Central memory CD4-positive, alpha-beta T cell (primary cell): Measurements from ENCODE around the gene TBX10.
"Not testable (repeated sequence)": the region's sequence is repeated elsewhere in the genome, so short reads cannot be mapped to it uniquely, and the experiment has no call there.

ENCODE experiments used
- DNase-seq: peaks from one replicate; pipeline ENCODE4 v3.0.0; 2022
- total RNA-seq, 3 experiments: gene quantifications; one replicate each; lab custom pipeline; 2026; lab: John Stamatoyannopoulos, UW

TBX10 gene
- total RNA-seq, result 0 to 0.05 (median 0.04) reads per million in 3 experiments

- DNase-seq, result no peak
Observed at GRCh38 chr11:67639438-67639859, at the start of gene TBX10. Gene TBX10 (minus strand): TSS chr11:67639763. CDS start chr11:67639472, 291 bp downstream.

GRCh38 chr11:67689178-67689577 lies 49.6 kb upstream of the TBX10 start:
- DNase-seq, result no peak

- no peak for DNase-seq
Observed at GRCh38 chr11:67687986-67688385, 48.4 kb upstream of the TBX10 start.

GRCh38 chr11:67685641-67686332 lies 46.2 kb upstream of the TBX10 start:
- DNase-seq, result not testable (repeated sequence)

- not testable (repeated sequence) for DNase-seq
Observed at GRCh38 chr11:67682126-67683034, 42.8 kb upstream of the TBX10 start.

GRCh38 chr11:67680696-67681470 lies 41.3 kb upstream of the TBX10 start:
- DNase-seq, result no peak

- DNase-seq, result no peak
Observed at GRCh38 chr11:67675058-67675747, 35.6 kb upstream of the TBX10 start.

- no peak for DNase-seq
Observed at GRCh38 chr11:67674442-67674871, 34.9 kb upstream of the TBX10 start, which contains the start of gene ALDH3B2. Gene ALDH3B2 (minus strand): TSS chr11:67674623. CDS start chr11:67666935, 7,688 bp downstream.

- DNase-seq, result no peak
Observed at GRCh38 chr11:67673902-67674301, 34.3 kb upstream of the TBX10 start.

GRCh38 chr11:67673358-67673757 lies 33.8 kb upstream of the TBX10 start:
- no peak for DNase-seq

GRCh38 chr11:67671211-67671520 lies 31.6 kb upstream of the TBX10 start:
- DNase-seq, result no peak

- DNase-seq, result no peak
Observed at GRCh38 chr11:67670316-67671210, 31.0 kb upstream of the TBX10 start.

- DNase-seq, result no peak
Observed at GRCh38 chr11:67668192-67668551, 28.6 kb upstream of the TBX10 start.

- no peak for DNase-seq
Observed at GRCh38 chr11:67667490-67668191, 28.1 kb upstream of the TBX10 start.

- DNase-seq, result no peak
Observed at GRCh38 chr11:67666676-67667489, 27.3 kb upstream of the TBX10 start.

- no peak for DNase-seq
Observed at GRCh38 chr11:67666303-67666645, 26.7 kb upstream of the TBX10 start.

- no peak for DNase-seq
Observed at GRCh38 chr11:67665541-67666302, 26.2 kb upstream of the TBX10 start.

GRCh38 chr11:67664696-67665540 lies 25.4 kb upstream of the TBX10 start:
- no peak for DNase-seq
